SH-SY5Y (cell line): ENCODE data around the gene FRMD8.

ENCODE experiments used
- GATA2 ChIP-seq: IDR thresholded peaks from 2 replicates; pipeline ENCODE4 v1.6.1; 2011; ENCODE audit warnings: mild to moderate bottlenecking, low read depth, low read length
- GATA3 ChIP-seq: IDR thresholded peaks from 2 replicates; pipeline ENCODE4 v1.6.1; 2011; ENCODE audit warnings: low read depth, mild to moderate bottlenecking, low read length, moderate library complexity

GRCh38 chr11:65425971-65426838, 39.8 kb downstream of the FRMD8 start:
- TF ChIP-seq GATA2, result no peak
- TF ChIP-seq GATA3, result no peak
